Peyer's patch (tissue), 4 donors: ENCODE measurements around the gene NR6A1. TPM values are rescaled to one million over a fixed set of nuclear protein-coding genes. Genes with fewer than 3 reads are reported as not detected.

Experiments
- DNase-seq, 3 donors: peaks; one replicate each; pipeline ENCODE4 v3.0.0-alpha.2; 2017 to 2019
- H3K27ac ChIP-seq, 4 donors: fragments of 200-600 bp; sonication (generic); one replicate each; pipeline ENCODE4 v1.5.1; 2016 to 2019
- H3K27me3 ChIP-seq, 2 donors: fragments of 200-600 bp; sonication (generic); one replicate each; pipeline ENCODE4 v1.5.1; 2019
- H3K36me3 ChIP-seq, 3 donors: fragments of 200-600 bp; sonication (generic); one replicate each; pipeline ENCODE4 v1.5.1; 2016 to 2019
- H3K4me1 ChIP-seq, 4 donors: fragments of 200-600 bp; sonication (generic); one replicate each; pipeline ENCODE4 v1.5.1; 2016 to 2019
- H3K4me3 ChIP-seq, 4 donors: fragments of 200-600 bp; sonication (generic); 1 replicate in 3 of 4; 2 replicates in 1 of 4; pipeline ENCODE4 v1.5.1; 2016 to 2019; ENCODE audit warnings: mild to moderate bottlenecking in 1 of 4
- H3K9me3 ChIP-seq, 4 donors: fragments of 200-600 bp; sonication (generic); one replicate each; pipeline ENCODE4 v1.5.1; 2016 to 2019; ENCODE audit warnings: mild to moderate bottlenecking in 1 of 4
- CTCF ChIP-seq, 6 experiments: fragments of 450-650 bp in 4 of 6; fragments of 200-600 bp in 2 of 6; sonication (generic) in 1 of 6; IDR thresholded peaks; one replicate each; pipeline ENCODE4 v1.5.1; 2017 to 2019; ENCODE audit warnings: antibody characterized with exemption in 6 of 6, mild to moderate bottlenecking in 3 of 6, moderate library complexity in 1 of 6
- POLR2A ChIP-seq, 2 donors: fragments of 450-650 bp; IDR thresholded peaks; one replicate each; pipeline ENCODE4 v1.5.1; 2017; ENCODE audit warnings: antibody characterized with exemption in 2 of 2, mild to moderate bottlenecking in 2 of 2, moderate library complexity in 2 of 2
- total RNA-seq, 4 donors: library from RNA; depleted of rRNA; stranded (reverse); fragments of >200 nt; gene quantifications; one replicate each; pipeline ENCODE4 v1.1.0, GENCODE V29; 2016

The NR6A1 gene
- total RNA-seq, 4 donors from 2014 or later: 10.7 to 43.0 (median 28.1) TPM

DNA sequence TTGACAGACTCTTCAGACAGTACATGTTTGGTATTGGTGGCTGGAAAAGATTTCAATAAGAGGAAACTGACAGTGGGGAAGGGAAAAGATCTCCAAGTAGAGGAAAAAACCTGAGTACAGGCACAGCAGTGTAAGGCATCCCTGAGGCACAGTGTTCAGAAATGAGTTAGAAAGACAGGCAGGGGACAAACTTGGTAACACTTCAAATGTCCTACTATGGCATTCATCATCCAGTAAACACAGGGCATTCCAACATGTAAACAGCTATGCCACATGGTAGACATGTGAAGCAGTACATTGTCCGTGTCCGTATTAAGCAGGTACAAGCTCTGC, 218.9 kb downstream of the NR6A1 start:
- H3K27ac ChIP-seq: no peak overlapping the region
- no peak for TF ChIP-seq POLR2A (IDR thresholded peaks at IDR 0.05)
- TF ChIP-seq CTCF (IDR thresholded peaks at IDR 0.05): no peak
- no peak overlapping the region for H3K4me3 ChIP-seq
- H3K4me1 ChIP-seq: peaks cover 0 to 14% (median 0%) of the 10 kb centered on the region in 4 donors
- H3K36me3 ChIP-seq: no peaks in the 10 kb centered on the region
- no peaks in the 10 kb centered on the region for H3K9me3 ChIP-seq
- no peaks in the 10 kb centered on the region for H3K27me3 ChIP-seq
- DNase-seq: no peak

DNA sequence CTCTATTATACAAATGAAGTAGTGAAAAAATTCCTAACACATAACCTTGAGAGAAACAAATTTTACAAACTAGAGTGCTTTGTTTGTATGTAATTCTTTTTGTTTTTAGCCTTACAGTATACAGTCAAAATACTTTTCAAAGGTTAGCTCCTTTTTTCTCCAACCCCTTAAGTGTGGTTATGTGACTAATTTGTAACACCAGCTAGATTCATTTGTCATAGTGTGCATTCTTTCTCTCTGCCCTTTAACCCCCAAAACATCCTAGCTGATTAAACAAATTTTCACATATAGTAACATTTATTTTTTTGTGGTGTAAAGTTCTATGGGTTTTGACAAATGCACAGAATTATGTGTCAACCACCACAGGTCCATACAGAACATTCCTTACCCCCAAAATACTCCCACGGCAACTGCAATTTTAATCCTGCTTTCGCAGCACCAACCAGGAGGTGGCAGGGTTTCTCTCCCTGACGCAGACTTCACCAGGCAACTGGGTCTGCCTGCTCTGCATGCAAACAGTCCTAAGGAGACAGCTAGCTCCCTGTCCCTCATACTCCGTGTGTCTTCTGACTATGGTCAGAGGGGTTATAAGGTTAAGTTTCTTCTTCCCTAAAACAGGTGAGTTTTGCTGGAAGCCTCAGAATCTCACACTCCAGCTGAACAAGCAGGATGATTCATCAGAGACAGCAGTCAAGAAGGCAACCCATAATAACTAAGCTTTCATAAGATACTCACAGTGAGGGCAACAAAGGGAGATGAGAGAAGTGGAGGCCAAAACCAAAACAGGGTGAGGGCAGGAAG, 219.4 kb downstream of the NR6A1 start:
- TF ChIP-seq CTCF (IDR thresholded peaks at IDR 0.05): peak in 4 of 6 experiments; percentile 30 to 59 (median 55)
- TF ChIP-seq POLR2A (IDR thresholded peaks at IDR 0.05): no peak
- no peaks in the 10 kb centered on the region for H3K9me3 ChIP-seq
- H3K27ac ChIP-seq: no peak overlapping the region
- peak in 1 of 3 donors; percentile 56 for DNase-seq
- no peaks in the 10 kb centered on the region for H3K27me3 ChIP-seq
- no peak overlapping the region for H3K4me3 ChIP-seq
- H3K4me1 ChIP-seq: peaks cover 0 to 14% (median 0%) of the 10 kb centered on the region in 4 donors
- no peaks in the 10 kb centered on the region for H3K36me3 ChIP-seq

- Histone ChIP-seq H3K27ac (no peak overlapping the region), H3K4me3 (no peak overlapping the region), H3K4me1 (peaks cover 0 to 10% (median 0%) of the 10 kb centered on the region in 4 donors), H3K27me3 (no peaks in the 10 kb centered on the region), H3K36me3 (no peaks in the 10 kb centered on the region), H3K9me3 (no peaks in the 10 kb centered on the region)
- TF ChIP-seq POLR2A (IDR thresholded peaks at IDR 0.05) (no peak), CTCF (IDR thresholded peaks at IDR 0.05) (no peak)
- DNase-seq: no peak
Measured at GRCh38 chr9:124550072-124550471, 221.0 kb downstream of the NR6A1 start.

- no peak overlapping the region for H3K4me3 ChIP-seq
- no peaks in the 10 kb centered on the region for H3K27me3 ChIP-seq
- no peak overlapping the region for H3K27ac ChIP-seq
- H3K9me3 ChIP-seq: no peaks in the 10 kb centered on the region
- no peak for DNase-seq
- H3K4me1 ChIP-seq: peaks cover 0 to 6% (median 0%) of the 10 kb centered on the region in 4 donors
- TF ChIP-seq CTCF (IDR thresholded peaks at IDR 0.05) (no peak), POLR2A (IDR thresholded peaks at IDR 0.05) (no peak)
- H3K36me3 ChIP-seq: no peaks in the 10 kb centered on the region
Measured at GRCh38 chr9:124549016-124549415, 222.1 kb downstream of the NR6A1 start.

- Histone ChIP-seq H3K4me1 (no peaks in the 10 kb centered on the region), H3K36me3 (peaks cover 0 to 9% (median 0%) of the 10 kb centered on the region in 3 donors), H3K27ac (no peak overlapping the region), H3K4me3 (no peak overlapping the region), H3K9me3 (no peaks in the 10 kb centered on the region), H3K27me3 (no peaks in the 10 kb centered on the region)
- DNase-seq: no peak
- no peak for TF ChIP-seq CTCF (IDR thresholded peaks at IDR 0.05)
Measured at GRCh38 chr9:124544535-124544934, 226.6 kb downstream of the NR6A1 start.
